Dedifferentiated amniotic fluid mesenchymal stem cell (primary cell): ENCODE data around the gene TUBB4A.
"Not testable (repeated sequence)": the region's sequence is repeated elsewhere in the genome, so short reads cannot be mapped to it uniquely, and the experiment has no call there.

Experiments used
- DNase-seq: peaks from one replicate; pipeline ENCODE4 v3.0.0-alpha.2; 2016; ENCODE audit errors: extremely low spot score

The TUBB4A gene

GRCh38 chr19:6501740-6502648 is at the start of gene TUBB4A:
Gene TUBB4A, minus strand, starts transcription at chr19:6502309. Its CDS starts 97 bp downstream, at chr19:6502212.
- DNase-seq = no peak

DNA sequence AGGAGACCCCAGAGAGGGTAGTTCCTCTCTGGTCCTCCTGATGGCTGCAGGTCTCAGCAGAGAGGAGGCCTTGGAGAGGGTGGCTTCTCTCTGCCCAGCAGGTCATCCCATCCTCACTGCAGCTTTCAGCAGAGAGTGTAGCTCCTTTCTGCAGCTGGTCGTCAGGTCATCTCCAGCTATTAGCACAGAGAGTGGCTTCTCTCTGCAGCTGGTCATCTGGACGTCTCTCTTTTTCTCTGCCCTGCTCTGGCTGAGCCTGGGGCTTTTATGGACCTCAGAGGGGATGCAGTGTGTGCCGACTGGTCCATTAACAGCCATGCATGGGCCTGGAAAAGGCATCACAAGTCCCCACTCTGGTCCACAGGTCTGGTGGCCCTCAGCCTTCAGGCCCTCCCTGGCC is 49.0 kb upstream of the TUBB4A start:
- DNase-seq = no peak

DNA sequence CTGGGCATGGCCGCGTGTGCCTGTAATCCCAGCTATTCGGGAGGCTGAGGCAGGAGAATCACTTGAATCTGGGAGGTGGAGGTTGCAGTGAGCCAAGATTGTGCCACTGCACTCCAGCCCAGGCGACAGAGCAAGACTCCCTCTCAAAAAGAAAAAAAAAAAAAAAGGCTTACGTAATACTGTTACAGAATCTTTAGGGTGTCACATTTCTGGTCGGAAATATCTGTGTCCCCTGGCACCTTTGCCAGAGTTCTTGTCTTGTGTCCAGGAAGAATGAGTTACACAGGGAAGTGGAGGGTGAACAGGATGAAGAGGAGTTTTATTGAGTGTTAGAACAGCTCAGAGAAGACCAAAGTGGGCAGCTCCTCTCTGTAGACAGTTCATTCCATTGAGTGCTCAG is 48.6 kb upstream of the TUBB4A start:
- not testable (repeated sequence) for DNase-seq

DNA sequence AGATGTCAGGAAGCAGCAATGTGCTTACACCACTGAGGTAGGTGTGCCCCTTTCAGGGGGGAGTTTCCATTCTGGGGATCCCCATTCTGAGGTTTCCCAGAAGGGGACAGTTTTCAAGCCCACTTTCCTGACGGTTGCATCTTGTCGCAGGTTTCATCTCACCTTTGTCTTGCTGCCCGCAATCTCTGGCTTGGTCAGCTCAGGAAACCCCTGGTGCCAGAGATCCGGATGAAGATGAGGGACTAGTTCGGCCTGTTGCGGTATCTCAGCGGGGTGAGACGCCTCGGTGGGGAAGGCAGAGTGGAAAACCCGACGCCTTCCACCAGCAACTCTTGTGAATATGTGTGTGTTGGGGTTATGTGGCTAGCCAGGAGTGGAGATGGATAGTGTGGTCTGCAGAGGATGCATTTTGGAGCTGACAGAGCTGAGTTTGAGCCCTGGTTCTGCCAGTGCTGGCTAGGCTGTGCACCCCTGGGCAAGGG is 41.8 kb upstream of the TUBB4A start:
- DNase-seq = no peak

DNA sequence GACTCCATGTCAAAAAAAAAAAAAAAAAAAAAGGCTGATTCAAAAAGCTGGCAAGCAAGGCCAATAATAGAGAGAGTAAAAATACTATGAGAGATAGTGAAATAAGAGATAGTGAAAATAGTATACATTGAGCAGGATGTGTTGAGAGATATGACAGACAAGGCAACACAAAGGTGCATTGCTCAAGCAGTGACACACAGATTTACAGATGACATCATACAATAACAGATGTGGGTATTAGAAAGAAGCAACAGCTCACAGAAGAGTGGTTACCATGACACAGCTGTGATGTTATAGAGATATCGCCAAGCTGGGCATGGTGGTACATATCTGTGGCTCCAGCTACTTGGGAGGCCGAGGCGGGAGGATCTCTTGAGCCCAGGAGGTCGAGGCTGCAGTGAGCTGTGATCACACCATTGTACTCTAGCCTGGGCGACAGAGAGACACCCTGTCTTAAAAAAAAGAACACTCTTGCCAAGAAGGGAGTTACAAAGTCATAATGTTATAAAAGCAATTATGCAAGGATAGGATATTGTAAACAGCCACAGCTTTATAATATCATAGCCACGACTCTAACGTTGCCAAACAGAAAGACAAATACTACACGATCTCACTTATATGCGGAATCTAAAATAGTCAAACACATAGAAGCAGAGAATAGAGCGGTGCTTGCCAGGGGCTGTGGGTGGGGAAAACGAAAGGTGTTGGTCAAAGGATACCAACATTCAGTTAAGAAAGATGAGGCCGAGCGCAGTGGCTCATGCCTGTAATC is 39.0 kb upstream of the TUBB4A start:
- DNase-seq = no peak

DNA sequence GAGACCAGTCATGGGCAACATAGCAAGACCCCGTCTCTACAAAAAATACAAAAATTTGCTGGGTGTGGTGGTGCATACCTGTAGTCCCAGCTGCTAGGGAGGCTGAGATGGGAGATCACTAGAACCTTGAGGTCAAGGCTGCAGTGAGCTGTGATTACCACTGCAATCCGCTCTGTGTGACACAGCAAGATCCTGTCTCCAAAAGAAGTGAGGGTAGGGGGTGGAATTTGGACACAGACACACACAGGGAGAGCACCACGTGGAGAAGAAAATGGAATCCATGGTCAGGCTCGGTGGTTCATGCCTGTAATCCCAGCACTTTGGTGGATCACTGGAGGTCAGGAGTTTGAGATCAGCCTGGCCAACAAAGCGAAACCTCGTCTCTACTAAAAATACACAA is 37.4 kb upstream of the TUBB4A start:
- DNase-seq = no peak

GRCh38 chr19:6535558-6536137 is 33.5 kb upstream of the TUBB4A start:
- no peak for DNase-seq

DNA sequence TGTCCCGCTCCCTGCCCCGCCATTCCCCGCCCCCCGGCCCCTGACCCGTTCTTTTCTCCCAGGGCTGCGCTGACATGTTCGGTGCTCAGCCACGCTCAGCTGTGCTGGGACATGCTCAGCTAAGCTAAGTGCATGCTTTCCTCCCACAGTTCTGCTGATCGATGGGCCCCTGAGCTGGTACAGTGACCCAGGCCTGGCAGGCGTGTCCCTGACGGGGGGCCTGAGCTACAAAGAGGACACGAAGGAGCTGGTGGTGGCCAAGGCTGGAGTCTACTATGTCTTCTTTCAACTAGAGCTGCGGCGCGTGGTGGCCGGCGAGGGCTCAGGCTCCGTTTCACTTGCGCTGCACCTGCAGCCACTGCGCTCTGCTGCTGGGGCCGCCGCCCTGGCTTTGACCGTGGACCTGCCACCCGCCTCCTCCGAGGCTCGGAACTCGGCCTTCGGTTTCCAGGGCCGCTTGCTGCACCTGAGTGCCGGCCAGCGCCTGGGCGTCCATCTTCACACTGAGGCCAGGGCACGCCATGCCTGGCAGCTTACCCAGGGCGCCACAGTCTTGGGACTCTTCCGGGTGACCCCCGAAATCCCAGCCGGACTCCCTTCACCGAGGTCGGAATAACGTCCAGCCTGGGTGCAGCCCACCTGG is 32.5 kb upstream of the TUBB4A start:
- DNase-seq = no peak

DNA sequence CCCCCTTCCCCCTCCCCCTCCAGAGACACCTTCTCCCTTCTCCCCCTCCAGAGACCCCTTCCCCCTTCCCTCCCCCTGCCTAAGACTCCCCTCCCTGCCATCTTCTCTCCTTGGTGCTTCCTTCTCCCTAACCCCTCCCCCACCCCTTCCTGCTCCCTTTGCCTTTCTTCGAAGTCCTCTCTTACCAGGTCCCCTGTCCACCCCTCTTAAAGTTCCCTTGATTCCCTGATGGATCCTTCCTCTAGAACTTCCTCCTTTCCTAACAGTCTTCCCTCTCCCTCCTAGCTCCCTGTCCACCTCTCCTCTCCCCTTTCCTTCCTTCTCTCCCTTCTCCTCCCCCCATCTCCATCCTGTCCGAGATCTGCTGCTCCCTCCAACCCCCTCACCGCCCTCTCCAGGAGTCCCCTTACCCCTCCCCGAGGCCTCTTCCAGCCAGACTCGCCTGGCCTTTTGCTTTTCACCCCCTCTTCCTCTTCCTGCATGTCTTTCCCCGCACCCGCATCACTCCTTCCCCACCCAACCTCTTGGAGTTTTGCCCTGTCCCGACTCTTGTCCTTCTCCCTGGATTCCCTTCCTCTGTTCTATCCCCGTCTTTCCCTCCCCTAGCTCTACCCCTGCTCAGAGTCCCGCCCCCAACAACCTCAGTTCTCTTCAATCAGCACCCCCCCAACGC is 31.8 kb upstream of the TUBB4A start:
- DNase-seq = no peak

- no peak for DNase-seq
Measured at GRCh38 chr19:6533000-6533328, 30.9 kb upstream of the TUBB4A start.

DNA sequence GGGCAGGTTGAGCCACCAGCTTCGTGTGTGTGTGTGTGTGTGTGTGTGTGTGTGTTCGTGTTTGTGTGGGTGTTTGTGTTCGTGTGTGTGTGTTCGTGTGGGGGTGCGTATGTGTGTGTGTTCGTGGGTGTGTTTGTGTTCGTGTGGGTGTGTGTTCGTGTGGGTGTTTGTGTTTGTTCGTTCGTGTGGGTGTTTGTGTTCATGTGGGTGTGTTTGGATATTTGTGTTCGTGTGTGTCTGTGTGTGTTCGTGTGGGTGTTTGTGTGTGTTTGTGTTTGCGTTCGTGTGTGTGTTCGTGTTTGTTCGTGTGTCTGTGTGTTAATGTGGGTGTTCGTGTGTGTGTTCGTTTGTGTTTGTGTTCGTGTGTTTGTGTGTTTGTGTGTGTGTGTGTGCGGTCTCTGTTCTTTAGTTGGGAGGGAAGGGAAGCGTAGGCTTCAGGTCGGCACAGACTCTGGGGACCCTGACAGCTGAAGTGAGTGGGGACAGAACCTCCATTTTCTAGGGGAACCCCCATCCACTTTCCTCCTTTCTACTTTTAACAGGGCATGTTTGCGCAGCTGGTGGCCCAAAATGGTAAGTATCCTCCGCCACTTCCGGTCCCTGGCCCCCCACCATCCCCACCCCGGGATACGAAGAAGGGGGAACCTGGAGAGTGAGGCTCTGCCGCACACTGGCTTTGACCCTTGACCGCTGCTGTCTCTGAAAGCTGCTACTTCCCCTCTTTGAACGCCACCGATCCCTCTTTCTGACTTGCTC is 30.3 kb upstream of the TUBB4A start:
- no peak for DNase-seq

GRCh38 chr19:6531956-6532243 is 29.8 kb upstream of the TUBB4A start:
- no peak for DNase-seq

GRCh38 chr19:6531163-6531955 is 29.2 kb upstream of the TUBB4A start:
- no peak for DNase-seq

DNA sequence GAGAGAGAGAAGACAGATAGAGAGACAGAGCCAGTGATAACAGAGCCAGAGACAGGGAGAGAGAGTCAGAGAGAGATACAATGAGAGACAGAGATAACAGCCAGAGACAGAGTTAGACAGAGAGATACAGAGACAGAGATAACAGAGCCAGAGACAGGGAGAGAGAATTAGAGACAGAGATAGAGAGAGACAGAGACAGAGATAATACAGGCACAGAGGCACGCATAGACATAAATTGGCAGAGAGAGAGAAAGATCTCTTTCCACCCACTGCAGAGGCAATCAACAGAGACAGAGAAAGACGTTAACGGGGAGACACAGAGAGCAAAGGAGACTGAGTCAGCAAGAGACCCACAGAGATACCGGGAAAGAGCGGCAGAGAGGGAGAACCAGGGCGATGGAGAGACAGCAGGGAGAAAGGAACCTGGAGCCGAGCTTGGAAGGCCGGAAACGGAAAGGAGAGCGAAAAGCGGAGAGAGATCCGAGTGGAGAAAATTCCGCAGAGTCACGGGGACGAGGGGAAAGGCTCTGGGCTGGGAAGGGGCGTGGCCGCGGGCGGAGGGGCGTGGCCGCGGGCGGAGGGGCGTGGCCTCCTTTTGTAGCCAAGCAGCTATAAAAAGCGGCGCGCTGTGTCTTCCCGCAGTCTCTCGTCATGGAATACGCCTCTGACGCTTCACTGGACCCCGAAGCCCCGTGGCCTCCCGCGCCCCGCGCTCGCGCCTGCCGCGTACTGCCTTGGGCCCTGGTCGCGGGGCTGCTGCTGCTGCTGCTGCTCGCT is 28.5 kb upstream of the TUBB4A start, which contains the start of gene TNFSF9:
Gene TNFSF9 (plus strand): TSS at position 641 of the 777 bp plus-strand sequence. CDS start 11 bp downstream, at position 652.
- peak; percentile 85 for DNase-seq

DNA sequence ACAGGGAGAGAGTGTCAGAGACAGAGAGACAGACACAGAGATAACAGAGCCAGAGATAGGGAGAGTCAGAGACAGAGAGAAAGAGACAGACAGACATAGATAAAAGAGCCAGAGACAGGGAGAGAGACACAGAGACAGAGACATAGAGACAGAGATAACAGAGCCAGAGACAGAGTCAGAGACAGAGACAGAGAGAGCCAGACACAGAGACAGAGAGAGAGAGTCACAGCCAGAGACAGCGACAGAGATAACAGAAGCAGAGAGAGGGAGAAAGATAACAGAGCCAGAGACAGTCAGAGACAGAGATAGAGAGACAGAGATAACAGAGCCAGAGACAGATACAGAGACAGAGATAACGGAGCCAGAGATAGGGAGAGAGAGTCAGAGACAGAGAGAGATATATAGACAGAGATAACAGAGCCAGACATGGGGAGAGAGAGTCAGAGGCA is 27.9 kb upstream of the TUBB4A start:
- no peak for DNase-seq

- no peak for DNase-seq
Measured at GRCh38 chr19:6529351-6529750, 27.2 kb upstream of the TUBB4A start.

DNA sequence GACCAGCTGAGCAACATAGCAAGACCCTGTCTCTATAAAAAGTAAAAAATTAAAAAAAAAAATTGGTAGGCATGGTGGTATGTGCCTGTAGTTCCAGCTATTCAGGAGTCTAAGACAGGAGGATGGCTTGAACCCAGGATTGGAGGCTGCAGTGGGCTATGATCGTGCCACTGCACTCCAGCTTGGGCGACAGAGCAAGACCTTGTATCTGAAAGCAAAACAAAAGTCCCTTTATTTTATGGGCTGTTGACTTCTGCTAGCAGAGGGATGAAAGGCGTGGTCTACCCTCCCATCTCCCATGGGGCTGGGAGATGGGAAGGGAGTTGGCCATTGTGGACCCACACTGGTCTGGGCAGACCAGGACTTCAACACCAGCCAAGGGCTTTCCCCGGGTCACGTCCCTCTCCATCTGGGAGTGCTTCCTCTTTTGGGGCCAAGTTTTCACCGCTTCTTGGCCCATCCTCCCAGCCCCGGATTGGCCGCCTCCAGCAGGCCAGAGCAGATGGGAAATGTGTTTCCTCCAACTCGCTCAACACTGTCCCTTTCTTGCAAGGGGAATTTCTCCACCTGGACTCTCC is 26.5 kb upstream of the TUBB4A start:
- DNase-seq = no peak

DNA sequence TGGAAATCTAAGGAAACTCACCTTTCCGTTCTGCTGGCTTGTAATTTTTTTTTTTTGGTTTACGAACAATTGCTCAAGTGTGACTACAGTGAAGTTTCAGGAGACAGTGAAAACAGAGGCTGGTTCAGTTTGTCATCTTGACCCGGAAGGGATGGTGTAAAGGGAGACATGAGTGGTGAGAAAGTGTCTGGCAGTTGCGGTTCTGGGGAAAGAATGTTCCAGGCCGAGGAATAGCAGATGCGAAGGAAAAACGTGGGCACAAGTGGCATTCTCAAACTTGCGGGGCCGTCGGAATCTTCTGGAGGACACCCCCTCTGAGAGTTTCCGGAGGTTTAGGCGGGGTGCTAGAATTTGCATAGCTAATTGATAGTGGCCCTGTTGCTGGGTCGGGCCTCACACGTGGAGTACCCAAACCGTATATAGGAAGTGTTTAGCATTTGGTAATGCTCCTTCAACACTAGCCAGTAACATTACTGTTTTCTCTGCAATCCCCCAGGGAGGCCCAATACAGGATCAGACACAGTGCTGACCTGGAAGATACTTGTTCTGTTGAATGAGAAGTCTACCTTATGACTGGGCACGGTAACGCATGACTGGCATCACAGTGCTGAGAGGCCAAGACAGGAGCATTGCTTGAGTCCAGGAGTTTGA is 25.9 kb upstream of the TUBB4A start:
- DNase-seq = no peak
